CD4-positive, alpha-beta T cell treated with Interleukin-15 for 1 hour (primary cell): Measurements from ENCODE around the gene SAFB.
"Not testable (repeated sequence)": the region's sequence is repeated elsewhere in the genome, so short reads cannot be mapped to it uniquely, and the experiment has no call there.

ENCODE experiments used
- DNase-seq: peaks from one replicate; pipeline ENCODE4 v3.0.0-alpha.2; 2020

The SAFB gene

DNA sequence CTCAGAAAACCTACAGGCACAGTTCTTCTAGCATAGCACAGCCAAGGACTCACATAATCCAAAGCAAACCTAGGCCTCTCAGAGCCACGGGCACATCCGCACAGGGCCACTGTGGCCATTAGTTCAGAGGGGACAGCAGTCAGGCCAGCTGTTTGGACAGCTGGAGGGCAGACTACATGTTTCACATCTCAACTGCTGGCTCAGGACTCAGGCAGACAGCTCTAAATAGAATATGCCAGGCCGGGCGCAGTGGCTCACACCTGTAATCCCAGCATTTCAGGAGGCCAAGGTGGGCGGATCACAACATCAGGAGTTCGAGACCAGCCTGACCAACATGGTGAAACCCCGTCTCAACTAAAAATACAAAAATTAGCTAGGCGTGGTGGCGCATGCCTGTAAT is 27.1 kb upstream of the SAFB start:
- DNase-seq = no peak

- no peak for DNase-seq
These were observed 22.1 kb upstream of the SAFB start for GRCh38 chr19:5600797-5601196.

DNA sequence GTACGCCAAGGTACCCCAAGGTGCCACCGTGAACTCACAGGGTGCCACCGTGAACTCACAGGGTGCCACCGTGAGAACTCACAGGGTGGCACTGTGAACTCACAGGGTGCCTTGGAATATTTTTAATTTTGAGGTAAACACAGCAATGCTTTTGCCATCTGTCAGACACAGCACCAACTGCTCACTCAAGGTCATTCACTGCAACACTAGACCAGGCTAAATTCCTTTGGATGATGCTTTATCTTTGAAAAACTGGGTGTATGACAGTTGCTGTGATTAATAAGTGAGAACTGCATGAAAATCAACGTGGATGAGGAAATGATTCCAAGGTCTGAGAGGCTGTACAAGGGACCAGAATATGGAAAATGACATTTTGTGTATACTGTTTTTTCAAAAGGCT is 19.3 kb upstream of the SAFB start:
- DNase-seq = no peak

- no peak for DNase-seq
These were observed 17.5 kb upstream of the SAFB start for GRCh38 chr19:5605362-5605761.

GRCh38 chr19:5607318-5608275 is 15.3 kb upstream of the SAFB start:
- DNase-seq = no peak

DNA sequence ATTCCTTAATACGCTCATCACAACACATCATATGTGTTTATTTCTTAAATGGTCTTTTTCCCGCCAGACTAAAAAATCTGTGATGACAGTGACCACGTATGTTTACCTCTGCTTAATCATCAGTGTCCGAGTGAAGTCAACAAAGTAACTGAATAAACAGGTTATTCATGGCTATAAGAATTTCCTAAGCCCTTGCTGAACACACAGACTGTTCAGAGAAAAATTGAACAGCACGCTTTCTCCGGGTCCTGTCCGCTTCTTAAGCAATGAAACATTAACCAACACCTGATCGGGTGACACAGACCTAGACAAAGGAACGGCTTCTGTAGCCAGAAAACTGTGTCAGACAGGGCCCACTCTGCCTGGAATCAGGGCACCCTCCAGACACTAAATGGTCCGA is 14.6 kb upstream of the SAFB start:
- no peak for DNase-seq

GRCh38 chr19:5608766-5609165 is 14.1 kb upstream of the SAFB start:
- not testable (repeated sequence) for DNase-seq

GRCh38 chr19:5609881-5610448 is 12.9 kb upstream of the SAFB start:
- no peak for DNase-seq

DNA sequence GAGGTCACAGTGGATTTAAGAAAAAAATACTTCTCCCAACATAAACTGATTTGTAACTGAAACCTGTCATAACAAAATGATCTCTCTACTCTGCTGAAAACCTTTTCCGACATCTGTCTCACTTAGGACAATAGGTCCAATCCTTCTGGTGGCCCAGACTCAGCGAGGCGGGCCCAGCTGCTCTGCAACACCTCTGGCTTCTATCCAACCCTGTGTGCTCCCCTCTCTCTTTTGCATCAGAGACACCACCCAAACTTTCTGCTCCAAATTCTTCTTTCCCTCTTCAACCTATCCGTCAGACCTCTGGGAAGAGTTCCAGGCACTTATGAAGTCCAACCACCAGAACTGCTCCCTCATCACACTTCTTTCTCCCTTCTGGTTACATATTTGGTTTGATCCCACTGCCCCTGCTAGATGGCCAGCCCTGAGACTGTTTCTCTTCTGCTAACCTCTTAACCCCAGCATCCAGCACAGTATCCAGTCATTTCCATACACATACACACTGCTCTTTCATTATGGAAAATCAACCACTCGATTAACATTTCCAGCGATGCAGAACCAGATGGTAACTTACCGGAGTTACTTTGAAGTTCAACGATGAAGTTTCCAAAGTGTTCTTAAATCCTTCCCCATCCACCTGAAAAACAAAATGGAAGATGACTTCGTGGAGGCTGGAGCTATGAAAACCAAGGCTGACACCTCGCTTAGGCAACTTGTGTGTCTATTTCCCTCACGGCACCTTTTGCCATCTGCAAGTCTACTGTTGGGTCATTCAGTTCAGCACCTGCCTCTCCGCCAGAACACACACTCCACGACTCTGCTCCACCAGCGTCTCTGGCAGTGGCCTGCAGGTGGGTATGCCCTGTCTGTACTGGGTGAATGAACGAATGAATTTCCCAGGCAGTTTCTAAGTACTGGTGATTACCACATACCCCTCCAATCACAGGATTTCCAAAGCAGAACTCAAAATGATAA is 9.7 kb upstream of the SAFB start:
- DNase-seq = no peak

- no peak for DNase-seq
These were observed 7.0 kb upstream of the SAFB start for GRCh38 chr19:5615756-5616327.

DNA sequence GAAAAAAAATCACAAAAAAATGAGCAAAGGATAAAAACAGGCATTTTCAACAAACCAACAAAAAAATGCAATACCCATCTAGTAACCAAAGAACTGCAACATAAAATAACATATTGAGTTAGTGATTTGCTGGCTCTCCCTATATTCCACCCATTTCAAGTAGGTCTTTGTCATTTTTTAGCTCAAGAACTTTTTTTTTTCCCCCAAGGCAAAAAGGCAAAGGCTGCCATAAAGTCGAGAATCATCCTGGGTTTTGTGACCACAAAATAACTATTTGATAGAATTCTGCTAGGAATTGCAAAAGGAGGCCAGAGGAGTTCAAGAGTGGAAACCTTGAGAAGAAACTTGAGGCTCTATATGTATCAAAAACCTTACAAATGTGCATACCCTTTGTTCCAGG is 5.8 kb upstream of the SAFB start:
- no peak for DNase-seq

- no peak for DNase-seq
These were observed 4.3 kb upstream of the SAFB start for GRCh38 chr19:5618591-5618990.

DNA sequence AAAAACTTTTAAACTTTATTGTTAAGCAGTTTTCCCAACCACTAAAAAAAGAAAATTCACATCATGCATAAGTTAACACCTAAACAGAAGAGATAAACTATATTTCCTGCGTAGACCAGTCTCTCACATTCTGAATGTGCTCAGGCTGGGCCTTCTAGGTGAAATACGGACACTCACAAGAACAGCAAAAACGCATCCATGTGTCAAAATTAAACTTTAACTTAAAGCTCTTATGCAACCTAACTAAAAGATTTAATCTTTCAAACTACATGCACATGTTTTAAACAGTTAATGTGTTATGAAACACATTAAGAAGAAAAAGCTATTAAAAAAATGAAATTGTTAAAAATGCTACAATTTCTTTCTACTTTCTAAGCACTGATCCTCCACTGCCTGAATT is 2.9 kb upstream of the SAFB start:
- no peak for DNase-seq

- DNase-seq = no peak
These were observed 1.5 kb upstream of the SAFB start for GRCh38 chr19:5621311-5621944.

DNA sequence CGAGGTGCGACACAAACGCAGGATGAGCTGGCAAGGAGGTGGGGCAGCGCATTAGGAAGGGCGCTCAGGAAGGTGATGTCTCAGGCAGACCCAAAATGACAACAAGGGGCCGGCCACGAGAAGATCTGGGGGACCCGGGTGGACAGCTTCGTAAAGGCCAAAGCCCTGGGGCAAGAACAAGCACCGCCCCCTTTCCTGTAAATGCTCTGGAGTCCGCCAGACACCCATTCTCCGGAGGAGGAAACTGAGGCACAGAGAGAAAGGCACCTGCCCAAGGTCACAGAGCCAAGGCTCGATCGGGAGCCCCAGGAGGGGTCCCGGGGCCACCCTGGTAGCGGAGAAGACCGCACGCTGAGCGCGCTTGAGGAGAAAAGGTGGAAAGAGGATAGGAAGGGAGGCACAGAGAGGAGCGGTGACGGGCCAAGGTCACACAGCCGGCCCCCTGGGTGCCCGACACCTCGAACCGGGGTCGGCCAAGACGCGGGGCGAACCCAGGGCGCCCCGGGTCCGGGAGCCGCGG is 878 bp upstream of the SAFB start:
- DNase-seq = no peak

GRCh38 chr19:5623397-5624017 is 624 bp downstream of the SAFB start:
- DNase-seq = no peak

DNA sequence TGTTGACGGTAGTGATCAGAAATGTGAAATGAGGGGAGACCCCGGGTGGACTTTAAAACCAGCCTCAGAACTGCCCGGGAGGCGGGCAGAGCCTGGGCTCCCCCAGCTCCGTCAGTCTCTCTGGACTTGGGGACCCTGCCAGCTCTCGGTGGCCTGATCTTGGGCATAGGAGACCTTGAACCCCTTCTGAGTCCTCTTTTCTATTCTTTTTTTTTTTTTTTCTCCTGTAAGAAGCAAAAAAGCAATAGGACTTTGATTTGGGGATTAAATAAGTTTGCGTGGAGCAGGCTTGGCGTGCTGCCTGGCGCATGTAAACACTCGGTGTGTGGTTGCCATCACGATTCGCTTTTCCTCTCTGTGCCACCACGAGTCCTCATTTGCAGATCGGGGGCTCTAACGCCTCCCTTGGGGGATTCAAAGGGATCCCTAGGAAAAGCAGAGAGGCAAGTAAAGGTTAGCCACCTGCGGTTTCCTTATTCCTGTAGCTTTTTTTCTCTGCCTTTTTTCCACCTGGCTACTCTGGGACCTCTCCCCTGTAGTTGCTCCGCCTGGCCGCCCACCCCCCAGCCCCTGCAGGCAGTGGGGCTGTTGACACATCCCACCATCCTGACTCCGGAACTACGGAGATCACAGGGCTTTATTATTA is 1.3 kb downstream of the SAFB start:
- no peak for DNase-seq

DNA sequence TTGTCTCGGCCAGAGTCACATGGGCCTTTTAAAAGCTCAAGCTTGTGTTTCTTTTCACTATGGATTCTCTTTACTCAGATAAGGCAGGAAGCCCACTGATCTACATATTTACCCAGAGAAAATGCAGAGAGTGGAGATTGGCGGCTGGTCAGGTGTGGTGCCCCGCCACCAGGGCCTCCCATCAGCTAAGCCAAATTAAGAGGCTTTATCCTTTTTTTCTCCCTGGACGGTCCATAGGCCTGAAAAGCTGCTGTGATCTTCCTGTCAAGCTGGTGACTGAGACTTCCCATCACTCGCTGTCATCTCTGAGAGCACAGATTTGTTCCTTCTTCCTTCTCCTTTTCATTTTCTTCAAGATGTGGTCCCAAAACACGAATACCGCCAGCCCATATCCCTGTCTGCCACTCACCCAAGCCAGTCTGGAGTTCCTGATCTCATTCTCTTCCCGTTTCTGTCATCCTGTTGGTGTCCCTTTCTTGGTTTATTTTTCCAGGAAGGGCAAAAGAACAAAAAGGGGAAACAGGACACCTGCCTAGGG is 1.9 kb downstream of the SAFB start:
- DNase-seq = no peak

DNA sequence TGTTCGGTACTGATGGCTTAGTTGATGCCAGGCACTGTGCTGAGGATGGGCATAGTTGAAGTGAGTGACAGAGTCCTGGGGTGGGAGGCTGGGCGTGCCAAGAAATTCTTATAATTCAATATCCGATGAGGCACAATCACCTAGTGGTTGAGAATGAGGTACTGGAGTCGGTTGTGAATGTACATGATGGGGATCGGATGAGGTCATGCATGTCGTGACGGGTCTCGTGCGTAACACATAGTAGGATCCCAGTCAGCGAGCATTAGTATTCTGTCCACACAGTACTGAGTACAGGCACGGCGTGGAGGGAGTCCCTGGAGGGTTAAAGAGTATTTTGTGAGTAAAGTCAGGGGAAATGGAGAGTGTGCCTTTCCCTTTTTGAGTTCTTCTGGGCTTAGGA is 2.8 kb downstream of the SAFB start:
- no peak for DNase-seq

DNA sequence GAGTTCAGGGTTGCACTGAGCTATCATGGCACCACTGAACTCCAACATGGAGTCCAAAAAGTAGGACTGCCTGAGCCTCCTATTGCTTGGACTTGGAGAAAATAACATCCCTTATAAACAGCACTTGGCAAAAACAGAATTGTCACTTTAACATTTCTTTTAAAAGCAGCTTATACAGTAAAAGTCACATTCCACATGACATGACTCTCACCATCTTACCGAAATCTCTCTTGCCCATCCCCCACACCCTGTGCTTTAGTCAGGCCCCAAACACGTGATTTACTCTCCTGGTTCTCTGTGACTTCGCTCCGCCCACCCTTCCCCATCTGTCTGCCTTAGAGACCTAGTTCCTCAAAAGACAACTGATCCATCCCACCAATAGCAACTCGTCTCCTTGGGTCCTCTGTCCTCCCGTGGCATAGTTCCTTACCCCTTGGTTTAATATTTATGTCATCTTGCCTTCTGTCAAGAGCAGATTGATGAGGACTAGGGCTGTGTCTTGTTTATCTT is 4.6 kb downstream of the SAFB start:
- DNase-seq = peak; percentile 77

GRCh38 chr19:5628461-5628860 is 5.6 kb downstream of the SAFB start:
- no peak for DNase-seq
